Measurements from ENCODE around the gene TSPEAR. TPM values are rescaled to one million over a fixed set of nuclear protein-coding genes. Genes with fewer than 3 reads are reported as not detected.

The TSPEAR gene
- total RNA-seq, 6 experiments from 2014 or later = not detected

- no peak for TF ChIP-seq CTCF (IDR thresholded peaks at IDR 0.05)
- no peak overlapping the region for H3K4me3 Mint-ChIP-seq
- H3K4me1 Mint-ChIP-seq (ENCODE audit: low read depth) = no peaks in the 10 kb centered on the region
- no peaks in the 10 kb centered on the region for H3K36me3 Mint-ChIP-seq (ENCODE audit: low read depth)
- no peak for DNase-seq
- no peaks in the 10 kb centered on the region; the same call in 1 of the 2 replicates for H3K27me3 Mint-ChIP-seq (ENCODE audit: insufficient read depth)
- H3K9me3 Mint-ChIP-seq = peaks cover 44% of the 10 kb centered on the region
- H3K27ac Mint-ChIP-seq = no peak overlapping the region
Measured at GRCh38 chr21:44617071-44617501, 94.3 kb downstream of the TSPEAR start.

DNA sequence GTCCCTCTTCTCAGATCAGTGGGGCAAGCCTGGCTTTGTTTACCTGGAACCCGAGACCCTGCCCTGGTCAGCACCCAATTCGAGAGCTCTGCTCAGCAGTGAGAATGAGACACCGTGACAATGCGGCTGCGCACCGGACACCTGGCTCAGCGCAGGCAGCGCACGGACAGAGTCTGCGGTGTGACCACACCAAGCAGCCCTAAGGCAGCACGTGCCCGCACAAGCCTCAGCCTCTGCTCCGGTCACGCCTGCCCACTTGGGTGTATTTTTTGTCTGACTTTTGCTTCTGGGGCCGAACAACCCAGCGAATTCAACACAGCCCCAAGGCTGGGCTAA, 94.8 kb downstream of the TSPEAR start:
- Mint-ChIP-seq H3K4me3 (no peak overlapping the region), H3K4me1 (ENCODE audit: low read depth) (no peaks in the 10 kb centered on the region), H3K27me3 (ENCODE audit: insufficient read depth) (no peaks in the 10 kb centered on the region; the same call in 1 of the 2 replicates), H3K36me3 (ENCODE audit: low read depth) (peaks cover under 1% of the 10 kb centered on the region; the same call in 1 of the 2 replicates), H3K9me3 (peaks cover 47% of the 10 kb centered on the region), H3K27ac (no peak overlapping the region)
- no peak for TF ChIP-seq CTCF (IDR thresholded peaks at IDR 0.05)
- DNase-seq = no peak

DNA sequence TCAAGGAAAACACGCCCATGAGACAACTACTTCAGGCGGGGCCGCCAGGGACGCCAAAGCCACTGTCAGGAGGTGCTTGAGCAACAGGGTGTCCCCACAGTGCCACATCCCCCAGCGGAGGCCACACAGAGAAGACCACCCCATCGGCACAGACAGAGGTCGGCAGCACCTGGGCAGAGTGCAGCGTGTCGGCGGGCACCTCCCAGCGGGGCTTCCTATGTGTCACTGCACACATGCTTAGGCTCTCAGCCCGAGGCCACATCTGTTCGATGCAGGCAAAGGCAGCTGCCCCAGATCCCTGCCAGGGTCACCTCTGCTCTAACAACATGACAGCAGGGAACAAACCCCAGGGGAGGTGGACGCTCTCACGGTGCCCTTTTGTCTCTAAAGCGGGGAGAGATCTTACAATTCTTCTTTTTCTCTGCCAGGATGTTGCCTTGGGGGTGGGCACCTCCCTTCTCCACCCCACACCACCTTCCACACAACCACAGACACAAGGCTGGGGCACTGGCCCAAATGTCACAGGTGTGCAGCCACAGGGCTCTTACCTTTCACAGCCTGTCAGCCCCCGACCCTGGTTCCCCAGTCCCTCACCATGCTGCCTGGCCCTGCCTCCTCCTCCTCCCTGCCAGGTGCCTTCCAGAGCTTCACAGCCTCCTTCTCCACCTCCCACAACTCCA, 95.3 kb downstream of the TSPEAR start:
- Mint-ChIP-seq H3K4me3 (no peak overlapping the region), H3K9me3 (peaks cover 52% of the 10 kb centered on the region), H3K36me3 (ENCODE audit: low read depth) (peaks cover 6% of the 10 kb centered on the region; the same call in 1 of the 2 replicates), H3K27me3 (ENCODE audit: insufficient read depth) (no peaks in the 10 kb centered on the region; the same call in 1 of the 2 replicates), H3K4me1 (ENCODE audit: low read depth) (no peaks in the 10 kb centered on the region), H3K27ac (no peak overlapping the region)
- no peak for DNase-seq
- TF ChIP-seq CTCF (IDR thresholded peaks at IDR 0.05) = no peak

GRCh38 chr21:44615466-44615865, 95.9 kb downstream of the TSPEAR start:
- no peaks in the 10 kb centered on the region; the same call in 1 of the 2 replicates for H3K27me3 Mint-ChIP-seq (ENCODE audit: insufficient read depth)
- H3K36me3 Mint-ChIP-seq (ENCODE audit: low read depth) = peaks cover 6% of the 10 kb centered on the region
- peaks cover 53% of the 10 kb centered on the region for H3K9me3 Mint-ChIP-seq
- DNase-seq = no peak
- TF ChIP-seq CTCF (IDR thresholded peaks at IDR 0.05) = no peak
- no peaks in the 10 kb centered on the region for H3K4me1 Mint-ChIP-seq (ENCODE audit: low read depth)
- H3K4me3 Mint-ChIP-seq = no peak overlapping the region
- no peak overlapping the region for H3K27ac Mint-ChIP-seq

GRCh38 chr21:44614961-44615391, 96.4 kb downstream of the TSPEAR start:
- no peak for DNase-seq
- TF ChIP-seq CTCF (IDR thresholded peaks at IDR 0.05) = no peak
- Mint-ChIP-seq H3K9me3 (peaks cover 54% of the 10 kb centered on the region), H3K4me3 (no peak overlapping the region), H3K27me3 (ENCODE audit: insufficient read depth) (no peaks in the 10 kb centered on the region; the same call in 1 of the 2 replicates), H3K36me3 (ENCODE audit: low read depth) (peaks cover 6% of the 10 kb centered on the region), H3K27ac (no peak overlapping the region), H3K4me1 (ENCODE audit: low read depth) (no peaks in the 10 kb centered on the region)
